Inflammatory macrophage (primary cell): ENCODE results near the gene SDK1.
"Not testable (repeated sequence)": the region's sequence is repeated elsewhere in the genome, so short reads cannot be mapped to it uniquely, and the experiment has no call there.

ENCODE experiments used
- DNase-seq, 2 donors: peaks; one replicate each; pipeline ENCODE4 v3.0.0-alpha.2; 2020 to 2022

Gene SDK1

DNA sequence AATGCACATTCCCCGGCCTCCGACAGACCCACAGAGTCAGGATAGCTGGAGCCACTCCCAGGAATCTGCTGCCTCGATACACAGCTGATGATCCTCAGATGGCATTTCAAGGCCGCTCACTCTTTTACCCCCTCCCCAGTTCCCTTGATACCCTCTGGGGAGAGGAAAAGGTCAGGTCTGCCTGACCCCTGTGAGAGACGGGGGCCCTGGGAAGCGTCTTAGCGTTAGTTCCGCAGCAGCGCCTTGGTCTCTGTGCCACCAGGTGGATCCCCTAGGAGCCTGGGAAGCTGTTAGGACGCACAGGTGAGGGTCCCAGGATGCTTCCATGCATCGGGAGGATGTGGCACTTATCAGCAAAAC lies 960.5 kb downstream of the SDK1 start:
- no peak for DNase-seq

DNA sequence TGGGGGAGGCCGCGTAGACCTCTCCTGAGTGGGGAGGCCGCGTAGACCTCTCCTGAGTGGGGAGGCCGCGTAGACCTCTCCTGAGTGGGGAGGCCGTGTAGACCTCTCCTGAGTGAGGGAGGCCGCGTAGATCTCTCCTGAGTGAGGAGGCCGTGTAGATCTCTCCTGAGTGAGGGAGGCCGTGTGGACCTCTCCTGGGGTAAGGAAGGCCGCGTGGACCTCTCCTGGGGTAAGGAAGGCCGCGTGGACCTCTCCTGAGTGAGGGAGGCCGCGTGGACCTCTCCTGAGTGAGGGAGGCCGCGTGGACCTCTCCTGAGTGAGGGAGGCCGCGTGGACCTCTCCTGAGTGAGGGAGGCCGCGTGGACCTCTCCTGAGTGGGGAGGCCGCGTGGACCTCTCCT lies 963.2 kb downstream of the SDK1 start:
- not testable (repeated sequence) for DNase-seq

- no peak for DNase-seq
Observed at GRCh38 chr7:4265066-4265465, 964.0 kb downstream of the SDK1 start.

DNA sequence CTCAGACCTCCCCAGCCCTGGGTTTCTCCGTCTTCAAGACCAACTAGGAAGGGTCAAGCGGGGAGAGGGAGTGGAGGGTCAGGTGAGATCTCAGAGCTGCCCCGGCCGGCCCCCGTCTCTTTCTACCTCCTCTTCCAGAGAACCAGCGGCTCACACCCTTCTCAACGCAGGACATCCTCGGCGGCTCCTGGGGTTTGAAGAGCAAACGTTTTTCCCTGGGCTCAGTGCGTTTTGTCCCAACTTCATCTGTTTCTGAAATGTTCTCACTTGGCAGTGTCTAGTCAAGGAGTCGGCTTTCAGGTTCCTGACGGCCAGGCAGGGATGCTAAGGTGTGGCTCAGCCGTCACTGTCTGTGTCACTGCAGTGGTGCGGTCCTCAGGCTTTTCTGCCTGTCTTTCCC lies 964.6 kb downstream of the SDK1 start:
- no peak for DNase-seq

GRCh38 chr7:4266270-4267040 lies 965.4 kb downstream of the SDK1 start:
- no peak for DNase-seq

- no peak for DNase-seq
Observed at GRCh38 chr7:4267341-4268039, 966.4 kb downstream of the SDK1 start.

DNA sequence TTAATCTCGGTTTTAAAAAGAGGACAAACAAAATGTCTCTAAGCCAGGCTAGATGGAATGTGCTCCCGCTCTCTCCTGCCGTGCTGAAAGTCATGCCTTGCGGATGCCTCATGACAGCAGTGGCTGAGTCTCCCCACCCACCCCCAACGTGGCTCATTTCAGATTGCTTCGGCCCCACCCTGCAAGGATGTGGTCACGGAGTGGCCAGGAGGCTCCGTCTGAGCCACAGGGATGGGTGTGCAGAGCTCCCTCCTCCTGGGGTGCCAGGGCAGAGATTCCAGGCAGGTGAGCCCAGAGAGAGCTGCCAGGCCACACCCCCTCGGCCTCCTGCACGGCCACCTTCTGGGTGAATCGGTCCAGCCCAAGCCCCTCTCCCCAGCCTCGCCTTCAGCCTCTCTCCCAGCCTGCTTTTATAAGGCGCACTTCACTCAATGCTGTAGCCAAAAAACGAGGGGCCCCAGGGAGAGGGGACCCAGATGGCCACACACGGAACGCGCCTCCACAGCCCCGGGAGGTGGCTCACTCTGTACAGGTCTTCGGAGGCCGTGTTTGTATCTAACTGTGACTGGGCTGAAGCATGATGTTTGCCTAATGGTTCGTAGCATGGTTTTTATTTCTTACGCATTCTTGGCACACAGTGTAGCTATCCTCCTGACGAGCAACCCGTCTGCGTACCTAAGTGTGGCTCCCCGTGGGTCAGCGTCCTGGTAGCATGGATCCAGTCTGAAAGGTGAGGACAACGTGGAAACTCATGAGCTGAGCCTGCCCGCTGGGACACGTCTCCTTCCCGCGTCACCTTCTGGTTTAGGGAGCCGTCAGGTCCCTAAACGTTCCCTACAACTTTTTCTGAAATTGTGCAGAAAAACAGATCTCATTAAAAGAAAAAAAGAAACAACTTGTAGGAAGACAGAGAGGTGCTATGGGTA lies 967.3 kb downstream of the SDK1 start:
- no peak for DNase-seq

GRCh38 chr7:4269086-4269485 lies 968.0 kb downstream of the SDK1 start:
- DNase-seq, result no peak

DNA sequence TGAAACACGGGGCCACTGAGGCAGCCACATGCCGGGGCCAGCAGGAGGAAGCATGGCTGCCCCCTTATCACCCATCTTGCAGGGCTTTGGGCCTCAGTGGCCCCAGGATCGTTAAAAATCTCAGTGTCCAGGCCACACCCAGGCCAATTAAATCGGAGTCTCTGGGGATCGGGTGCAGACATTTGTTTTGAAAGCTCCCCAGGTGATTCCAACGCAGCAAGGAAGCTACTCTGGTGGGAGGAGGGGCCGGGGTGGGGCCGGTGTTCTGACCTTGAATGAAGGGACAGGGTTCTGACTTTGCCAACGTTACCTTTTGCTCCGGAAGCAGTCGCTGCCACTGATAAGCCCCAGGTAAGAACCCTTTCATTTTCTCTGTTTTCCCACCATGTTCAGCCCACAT lies 968.7 kb downstream of the SDK1 start:
- no peak for DNase-seq

- DNase-seq, result no peak
Observed at GRCh38 chr7:4270268-4270667, 969.2 kb downstream of the SDK1 start.

DNA sequence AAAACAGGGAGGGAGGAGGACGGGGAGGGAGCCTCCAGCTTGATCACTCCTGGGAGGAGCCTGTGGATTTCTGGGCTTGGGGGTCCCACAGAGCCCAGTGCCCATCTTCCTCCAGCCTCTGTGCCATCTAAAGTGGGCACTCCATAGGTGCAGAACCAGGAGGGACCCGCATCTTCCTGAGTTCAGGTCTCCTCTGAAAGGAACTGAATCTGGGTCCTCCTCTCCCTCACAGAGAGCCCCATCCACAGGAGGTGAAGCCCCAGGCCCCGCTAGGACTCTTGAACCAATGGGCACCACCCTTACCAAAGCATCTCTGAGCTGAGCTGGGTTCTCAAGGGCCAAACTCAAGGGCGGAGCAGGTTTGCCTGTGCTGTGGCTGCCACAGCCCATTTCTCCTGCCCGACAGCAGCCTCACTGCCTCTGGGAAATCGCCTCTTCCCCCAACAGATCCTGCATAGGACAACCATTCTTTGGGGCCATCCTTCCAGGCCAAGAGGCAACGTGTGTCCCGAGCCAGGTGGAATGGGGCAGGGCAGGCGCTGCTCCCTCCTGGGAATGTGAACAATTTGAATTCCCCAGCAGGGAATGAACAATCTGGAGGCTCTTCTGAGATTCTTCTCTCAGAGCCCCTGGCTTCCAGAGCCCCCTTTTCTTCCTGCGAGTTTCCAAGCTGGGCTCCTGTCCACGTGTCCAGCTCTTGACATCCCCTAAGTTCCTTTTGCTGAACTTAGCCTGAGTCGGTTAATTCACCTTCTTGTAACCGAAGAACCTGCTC lies 970.1 kb downstream of the SDK1 start:
- DNase-seq, result no peak

DNA sequence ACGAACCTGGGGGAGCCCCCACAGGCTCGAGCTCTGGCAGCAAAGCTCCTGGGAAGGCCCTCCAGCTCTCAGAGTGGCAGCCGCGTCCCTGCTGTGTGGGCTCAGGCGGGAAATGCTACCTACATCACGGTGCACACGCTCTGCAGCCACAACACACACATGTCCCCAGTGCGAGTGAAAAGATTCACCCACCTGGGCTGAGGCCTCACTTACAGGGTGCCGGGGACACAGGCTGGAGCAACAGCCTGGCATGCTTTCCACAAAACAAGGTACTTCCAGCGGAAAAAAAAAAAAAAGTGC lies 970.6 kb downstream of the SDK1 start:
- no peak for DNase-seq

- DNase-seq, result no peak
Observed at GRCh38 chr7:4272141-4272540, 971.1 kb downstream of the SDK1 start.

- no peak for DNase-seq
Observed at GRCh38 chr7:4273566-4274230, 972.6 kb downstream of the SDK1 start.

DNA sequence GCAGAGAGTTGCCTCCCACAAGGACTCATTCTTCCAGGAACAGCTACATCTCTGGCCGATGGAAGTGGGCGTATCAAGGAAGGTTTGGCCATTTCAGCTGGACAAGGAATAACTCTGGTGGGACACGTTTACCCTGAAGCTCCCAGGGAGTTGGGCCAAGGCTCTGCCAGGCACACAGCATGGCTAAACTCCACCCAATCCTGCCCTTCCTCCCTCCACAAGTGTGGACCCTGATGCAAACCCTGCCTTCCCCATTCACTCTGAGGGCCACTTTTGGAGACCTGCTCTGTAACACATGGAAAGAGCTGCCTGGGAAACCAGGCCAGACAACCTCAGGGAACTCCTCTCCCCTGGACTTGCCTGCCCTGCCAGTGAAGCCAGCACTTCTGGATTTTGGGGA lies 973.2 kb downstream of the SDK1 start:
- DNase-seq, result no peak

DNA sequence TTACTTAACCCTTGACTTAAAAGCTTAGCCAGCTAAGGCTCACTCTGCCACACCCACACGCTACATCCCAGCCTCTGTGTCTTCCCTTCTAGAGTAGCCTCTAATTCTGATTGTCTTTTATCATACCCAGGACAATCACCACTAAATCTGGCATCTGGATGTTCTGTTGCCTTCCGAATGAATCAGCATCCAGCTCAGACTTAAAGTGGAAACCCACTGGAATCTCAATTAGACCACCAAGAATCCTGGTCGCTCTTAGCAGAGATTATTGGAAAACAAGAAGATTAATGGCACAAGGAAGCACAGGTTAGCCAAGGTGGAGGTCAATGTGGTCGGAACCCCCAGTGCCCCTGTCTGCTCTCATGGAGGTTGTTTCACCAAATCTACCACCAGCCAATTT lies 976.9 kb downstream of the SDK1 start:
- no peak for DNase-seq

DNA sequence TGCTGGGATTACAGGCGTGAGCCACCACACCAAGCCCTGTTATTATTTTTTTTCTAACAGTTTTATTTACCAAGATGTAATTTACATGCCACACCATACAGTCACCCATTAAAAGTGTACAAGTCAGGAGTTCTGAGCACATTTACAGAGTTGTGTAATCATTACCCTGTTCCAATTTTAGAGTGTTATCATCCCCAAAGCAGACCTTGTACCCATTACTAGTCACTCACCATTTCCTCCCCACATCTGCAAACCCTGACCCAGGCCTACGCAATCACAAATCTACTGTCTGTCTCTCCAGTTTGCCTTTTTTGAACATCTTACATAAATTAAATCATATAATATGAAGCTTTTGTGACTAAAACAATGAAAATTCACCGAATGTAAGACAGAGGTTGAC lies 978.2 kb downstream of the SDK1 start:
- no peak for DNase-seq

GRCh38 chr7:4281231-4281993 lies 980.4 kb downstream of the SDK1 start:
- no peak for DNase-seq

- DNase-seq, result no peak
Observed at GRCh38 chr7:4282434-4283223, 981.6 kb downstream of the SDK1 start.

- DNase-seq, result no peak
Observed at GRCh38 chr7:4286351-4286750, 985.3 kb downstream of the SDK1 start.
